Activated naive CD8-positive, alpha-beta T cell (primary cell): Measurements from ENCODE around the gene ATG4A.

Experiments
- H3K27ac Mint-ChIP-seq: one replicate; pipeline ENCODE4 v1.8.0; 2021; ENCODE audit warnings: mixed read lengths
- H3K27me3 Mint-ChIP-seq: one replicate; pipeline ENCODE4 v1.8.0; 2021; ENCODE audit warnings: mixed read lengths
- H3K36me3 Mint-ChIP-seq: one replicate; pipeline ENCODE4 v1.8.0; 2021; ENCODE audit warnings: mixed read lengths
- H3K4me1 Mint-ChIP-seq: one replicate; pipeline ENCODE4 v1.8.0; 2021; ENCODE audit warnings: low read depth, mixed read lengths
- H3K4me3 Mint-ChIP-seq: one replicate; pipeline ENCODE4 v1.8.0; 2021; ENCODE audit warnings: mild to moderate bottlenecking, mixed read lengths
- H3K9me3 Mint-ChIP-seq: one replicate; pipeline ENCODE4 v1.8.0; 2021; ENCODE audit warnings: low read depth, mixed read lengths

ATG4A gene

DNA sequence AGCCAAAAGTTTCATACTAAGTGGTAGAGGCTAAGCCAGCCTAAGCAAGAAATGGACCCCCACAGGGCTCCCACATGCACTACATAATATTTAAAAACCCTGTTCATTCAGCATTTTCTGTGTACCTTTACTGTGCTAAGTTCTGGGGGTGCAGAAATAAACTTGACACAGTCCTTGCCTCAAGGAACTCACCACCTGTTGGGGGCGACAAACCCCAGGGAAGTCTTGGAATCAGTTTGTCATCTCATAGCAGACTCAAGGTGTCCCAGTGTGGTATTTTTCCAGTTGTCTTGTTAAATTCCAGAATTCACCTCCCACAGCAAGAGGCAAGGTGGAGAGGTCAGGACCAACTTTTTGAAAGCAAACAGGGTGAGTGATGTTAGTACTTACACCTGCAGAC, 43.1 kb downstream of the ATG4A start:
- Mint-ChIP-seq H3K9me3 (no peaks in the 10 kb centered on the region), H3K36me3 (peaks cover 14% of the 10 kb centered on the region), H3K27ac (no peak overlapping the region), H3K27me3 (no peaks in the 10 kb centered on the region), H3K4me3 (no peak overlapping the region), H3K4me1 (no peaks in the 10 kb centered on the region)

- H3K27me3 Mint-ChIP-seq: no peaks in the 10 kb centered on the region
- H3K36me3 Mint-ChIP-seq: peaks cover 14% of the 10 kb centered on the region
- no peaks in the 10 kb centered on the region for H3K4me1 Mint-ChIP-seq
- no peak overlapping the region for H3K27ac Mint-ChIP-seq
- H3K9me3 Mint-ChIP-seq: no peaks in the 10 kb centered on the region
- no peak overlapping the region for H3K4me3 Mint-ChIP-seq
Measured at GRCh38 chrX:108138814-108139702, 47.5 kb downstream of the ATG4A start.

DNA sequence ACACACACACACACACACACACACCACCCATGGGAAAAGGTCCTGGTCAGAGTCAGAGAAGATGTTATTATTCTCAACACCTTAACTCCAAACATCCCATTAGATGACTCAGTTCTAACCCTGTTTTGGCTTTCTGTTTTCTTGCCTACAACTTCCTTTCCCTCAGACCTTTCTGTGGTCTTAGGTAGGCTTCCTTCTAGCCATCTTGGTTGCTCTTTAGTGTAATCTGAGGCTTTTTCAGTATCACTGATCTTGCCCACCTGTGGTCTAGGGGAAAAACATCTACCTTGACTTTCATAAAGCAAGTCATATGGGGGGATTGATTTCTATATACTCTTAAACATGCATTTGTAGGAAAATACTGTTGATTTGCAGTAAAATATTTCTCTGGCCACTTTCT, 56.9 kb downstream of the ATG4A start:
- H3K36me3 Mint-ChIP-seq: peaks cover 7% of the 10 kb centered on the region
- no peaks in the 10 kb centered on the region for H3K9me3 Mint-ChIP-seq
- H3K4me1 Mint-ChIP-seq: peaks cover 5% of the 10 kb centered on the region
- H3K27me3 Mint-ChIP-seq: no peaks in the 10 kb centered on the region
- H3K27ac Mint-ChIP-seq: no peak overlapping the region
- no peak overlapping the region for H3K4me3 Mint-ChIP-seq

GRCh38 chrX:108156082-108156481, 64.5 kb downstream of the ATG4A start:
- no peaks in the 10 kb centered on the region for H3K27me3 Mint-ChIP-seq
- peaks cover 7% of the 10 kb centered on the region for H3K36me3 Mint-ChIP-seq
- no peaks in the 10 kb centered on the region for H3K9me3 Mint-ChIP-seq
- no peaks in the 10 kb centered on the region for H3K4me1 Mint-ChIP-seq
- no peak overlapping the region for H3K4me3 Mint-ChIP-seq
- H3K27ac Mint-ChIP-seq: no peak overlapping the region

DNA sequence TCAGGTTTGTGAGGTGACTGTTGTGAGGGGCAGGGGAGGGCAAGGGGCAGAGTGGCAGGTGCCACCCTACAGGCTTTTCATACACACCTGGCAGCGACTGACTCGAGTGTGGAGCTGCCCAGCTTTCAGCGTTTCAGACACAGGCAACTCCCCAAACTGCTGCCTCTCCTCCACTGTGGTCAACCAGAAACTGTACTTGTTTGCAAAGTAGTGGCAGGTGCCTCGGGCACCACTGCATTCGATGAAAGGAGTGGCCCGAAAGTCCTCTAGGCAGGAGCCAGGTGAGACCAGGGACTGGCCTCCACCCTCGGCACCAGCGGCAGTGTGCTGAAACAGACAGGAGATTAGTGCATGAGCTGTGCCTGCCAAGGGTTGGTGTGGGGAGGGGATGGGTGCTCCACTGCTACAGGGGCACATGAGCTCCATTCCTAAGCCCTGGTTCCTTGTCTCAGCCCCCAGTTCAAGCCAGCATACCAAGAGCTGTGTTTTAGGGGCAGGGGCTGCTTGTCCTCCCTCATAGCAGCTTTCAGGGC, 65.4 kb downstream of the ATG4A start:
- Mint-ChIP-seq H3K27me3 (no peaks in the 10 kb centered on the region), H3K4me1 (no peaks in the 10 kb centered on the region), H3K36me3 (peaks cover 7% of the 10 kb centered on the region), H3K4me3 (no peak overlapping the region), H3K9me3 (no peaks in the 10 kb centered on the region), H3K27ac (no peak overlapping the region)

DNA sequence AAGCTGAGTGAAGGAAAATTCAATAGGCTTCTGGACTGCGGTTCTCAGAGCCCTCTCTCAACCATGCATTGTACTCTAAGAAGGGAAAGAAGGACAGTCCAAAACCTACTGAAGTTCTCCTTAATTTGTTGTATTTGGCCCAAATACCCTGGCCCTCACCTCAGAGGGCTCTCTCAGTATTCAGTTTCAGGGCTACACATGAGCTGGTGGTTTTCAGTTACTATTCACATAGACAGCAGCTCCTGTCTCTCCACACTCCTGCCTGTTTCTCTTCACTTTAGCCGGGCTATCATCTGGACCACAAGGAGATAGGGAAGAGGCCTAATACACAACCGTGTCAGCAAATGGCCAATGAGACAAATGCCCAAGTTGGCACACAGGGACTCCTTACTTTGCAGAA, 66.0 kb downstream of the ATG4A start:
- Mint-ChIP-seq H3K36me3 (peaks cover 7% of the 10 kb centered on the region), H3K27ac (no peak overlapping the region), H3K9me3 (no peaks in the 10 kb centered on the region), H3K4me3 (no peak overlapping the region), H3K4me1 (no peaks in the 10 kb centered on the region), H3K27me3 (no peaks in the 10 kb centered on the region)

GRCh38 chrX:108159028-108159670, 67.6 kb downstream of the ATG4A start:
- no peak overlapping the region for H3K4me3 Mint-ChIP-seq
- H3K27ac Mint-ChIP-seq: no peak overlapping the region
- no peaks in the 10 kb centered on the region for H3K4me1 Mint-ChIP-seq
- H3K36me3 Mint-ChIP-seq: no peaks in the 10 kb centered on the region
- no peaks in the 10 kb centered on the region for H3K27me3 Mint-ChIP-seq
- H3K9me3 Mint-ChIP-seq: no peaks in the 10 kb centered on the region

DNA sequence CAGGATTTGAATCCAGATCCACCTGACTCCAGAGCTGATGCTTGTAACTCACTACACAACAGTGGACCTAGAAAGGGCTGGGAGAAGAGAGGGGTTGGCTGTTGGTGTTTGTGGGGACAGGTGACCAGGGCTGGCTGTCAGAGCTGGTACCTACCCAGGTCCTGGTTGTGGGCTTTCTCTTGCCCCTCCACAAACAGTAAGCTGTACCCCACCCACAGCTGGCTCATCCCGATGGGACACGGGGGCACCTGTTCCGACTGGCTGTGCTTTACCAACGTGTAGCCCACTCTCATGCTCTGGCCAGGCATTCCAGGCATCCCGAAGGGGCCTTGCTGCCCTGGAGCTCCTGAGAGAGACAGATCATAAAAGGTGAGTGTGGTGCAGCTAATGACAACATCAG, 68.7 kb downstream of the ATG4A start:
- Mint-ChIP-seq H3K4me3 (no peak overlapping the region), H3K27me3 (no peaks in the 10 kb centered on the region), H3K36me3 (no peaks in the 10 kb centered on the region), H3K9me3 (no peaks in the 10 kb centered on the region), H3K27ac (no peak overlapping the region), H3K4me1 (no peaks in the 10 kb centered on the region)

DNA sequence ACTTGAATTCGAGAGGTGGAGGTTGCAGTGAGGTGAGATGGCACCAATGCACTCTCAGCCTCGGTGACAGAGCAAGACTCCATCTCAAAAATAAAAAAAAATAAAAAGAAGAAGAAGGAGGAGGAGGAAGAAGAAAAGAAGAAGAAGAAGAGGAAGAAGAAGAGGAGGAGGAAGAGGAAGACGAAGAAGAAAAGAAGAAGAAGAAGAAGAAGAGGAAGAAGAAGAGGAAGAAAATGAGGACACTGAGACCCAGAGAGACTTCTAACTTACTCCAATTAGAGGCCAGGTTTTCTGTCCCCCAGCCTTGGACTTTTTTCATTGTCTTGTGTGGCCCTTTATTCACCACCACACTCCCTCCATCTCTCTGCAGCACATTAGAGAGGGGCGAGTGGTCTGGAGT, 70.7 kb downstream of the ATG4A start:
- Mint-ChIP-seq H3K9me3 (no peaks in the 10 kb centered on the region), H3K36me3 (no peaks in the 10 kb centered on the region), H3K27me3 (no peaks in the 10 kb centered on the region), H3K4me1 (no peaks in the 10 kb centered on the region), H3K27ac (no peak overlapping the region), H3K4me3 (no peak overlapping the region)

DNA sequence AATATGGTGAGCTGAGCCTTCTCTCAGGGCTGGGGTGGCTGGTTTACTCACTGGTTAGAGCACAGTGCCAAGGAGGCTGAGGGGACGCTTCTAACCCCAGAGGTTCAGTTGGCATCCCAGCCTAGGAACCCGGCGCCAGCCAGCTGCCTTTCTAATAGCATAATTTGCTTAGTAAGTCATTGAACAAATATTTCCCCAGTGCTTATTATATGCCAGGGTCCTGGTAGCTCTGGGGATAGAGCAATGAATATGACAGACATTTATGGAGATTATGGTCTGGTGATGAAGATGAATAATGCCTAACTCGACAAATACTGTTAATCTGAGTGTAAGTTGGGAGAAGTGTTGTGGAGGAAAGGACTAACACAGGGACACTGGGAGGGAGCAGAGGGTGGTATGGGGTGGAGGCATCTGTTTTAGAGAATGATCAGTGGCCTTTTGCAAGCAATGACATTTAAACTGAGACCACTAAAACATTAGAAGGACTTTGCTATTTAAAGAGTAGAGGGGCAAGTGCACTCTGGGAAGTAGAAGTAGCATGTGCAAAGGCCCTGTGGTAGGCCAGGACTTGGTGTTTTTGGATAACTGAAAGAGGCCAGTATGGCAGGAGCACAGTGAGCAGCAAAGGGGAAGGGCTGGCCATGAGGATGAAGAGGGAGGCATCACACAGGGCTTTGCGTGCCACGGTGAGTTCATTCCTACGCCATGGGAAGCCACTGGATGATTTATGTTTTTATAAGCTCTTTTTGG, 71.9 kb downstream of the ATG4A start:
- H3K4me3 Mint-ChIP-seq: no peak overlapping the region
- H3K9me3 Mint-ChIP-seq: no peaks in the 10 kb centered on the region
- H3K27ac Mint-ChIP-seq: no peak overlapping the region
- H3K36me3 Mint-ChIP-seq: no peaks in the 10 kb centered on the region
- no peaks in the 10 kb centered on the region for H3K4me1 Mint-ChIP-seq
- H3K27me3 Mint-ChIP-seq: no peaks in the 10 kb centered on the region

- Mint-ChIP-seq H3K9me3 (no peaks in the 10 kb centered on the region), H3K4me3 (no peak overlapping the region), H3K36me3 (no peaks in the 10 kb centered on the region), H3K27ac (no peak overlapping the region), H3K27me3 (no peaks in the 10 kb centered on the region), H3K4me1 (no peaks in the 10 kb centered on the region)
Measured at GRCh38 chrX:108165383-108166111, 74.0 kb downstream of the ATG4A start.

GRCh38 chrX:108167211-108167872, 75.8 kb downstream of the ATG4A start:
- Mint-ChIP-seq H3K27ac (no peak overlapping the region), H3K4me3 (no peak overlapping the region), H3K9me3 (no peaks in the 10 kb centered on the region), H3K36me3 (no peaks in the 10 kb centered on the region), H3K27me3 (no peaks in the 10 kb centered on the region), H3K4me1 (no peaks in the 10 kb centered on the region)

DNA sequence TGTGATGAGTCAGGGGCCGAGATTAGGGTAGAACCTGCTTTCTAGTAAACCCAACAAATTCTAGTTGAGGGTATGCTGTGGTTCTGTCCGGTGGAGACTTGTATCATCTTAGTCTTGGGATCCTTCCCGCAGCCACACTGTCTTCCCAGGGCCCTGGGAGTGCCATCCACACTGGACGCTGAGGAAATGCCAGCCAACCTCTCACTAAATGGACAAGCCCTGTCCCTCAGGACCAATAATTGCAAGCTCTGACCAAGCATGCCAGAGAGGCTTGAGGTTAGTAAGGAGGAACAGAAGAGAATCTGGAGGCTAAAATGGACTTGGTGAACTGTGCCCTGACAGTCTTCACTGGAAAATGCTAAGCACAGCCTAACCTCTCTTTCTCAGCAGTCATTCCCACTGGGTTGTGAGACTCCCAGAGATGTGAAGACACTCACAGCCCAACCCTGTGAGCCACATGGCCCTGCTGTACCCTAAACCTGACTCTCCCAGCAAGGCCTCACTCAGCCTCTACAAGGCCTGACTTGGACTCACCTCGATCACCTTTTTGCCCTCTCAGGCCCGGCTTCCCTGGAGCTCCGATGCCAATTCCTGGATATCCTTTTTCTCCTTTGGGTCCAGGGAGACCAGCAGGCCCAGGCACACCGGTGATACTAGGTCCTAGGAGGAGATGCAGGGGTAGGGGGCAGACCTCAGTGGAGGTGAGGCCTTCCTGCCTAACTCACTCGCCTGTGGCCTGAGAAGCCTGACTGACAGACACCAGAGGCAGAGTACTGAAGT, 77.6 kb downstream of the ATG4A start:
- H3K36me3 Mint-ChIP-seq: no peaks in the 10 kb centered on the region
- no peak overlapping the region for H3K27ac Mint-ChIP-seq
- H3K4me3 Mint-ChIP-seq: no peak overlapping the region
- H3K27me3 Mint-ChIP-seq: no peaks in the 10 kb centered on the region
- no peaks in the 10 kb centered on the region for H3K4me1 Mint-ChIP-seq
- no peaks in the 10 kb centered on the region for H3K9me3 Mint-ChIP-seq
